Measurements from ENCODE around the gene NXPH3.

DNA sequence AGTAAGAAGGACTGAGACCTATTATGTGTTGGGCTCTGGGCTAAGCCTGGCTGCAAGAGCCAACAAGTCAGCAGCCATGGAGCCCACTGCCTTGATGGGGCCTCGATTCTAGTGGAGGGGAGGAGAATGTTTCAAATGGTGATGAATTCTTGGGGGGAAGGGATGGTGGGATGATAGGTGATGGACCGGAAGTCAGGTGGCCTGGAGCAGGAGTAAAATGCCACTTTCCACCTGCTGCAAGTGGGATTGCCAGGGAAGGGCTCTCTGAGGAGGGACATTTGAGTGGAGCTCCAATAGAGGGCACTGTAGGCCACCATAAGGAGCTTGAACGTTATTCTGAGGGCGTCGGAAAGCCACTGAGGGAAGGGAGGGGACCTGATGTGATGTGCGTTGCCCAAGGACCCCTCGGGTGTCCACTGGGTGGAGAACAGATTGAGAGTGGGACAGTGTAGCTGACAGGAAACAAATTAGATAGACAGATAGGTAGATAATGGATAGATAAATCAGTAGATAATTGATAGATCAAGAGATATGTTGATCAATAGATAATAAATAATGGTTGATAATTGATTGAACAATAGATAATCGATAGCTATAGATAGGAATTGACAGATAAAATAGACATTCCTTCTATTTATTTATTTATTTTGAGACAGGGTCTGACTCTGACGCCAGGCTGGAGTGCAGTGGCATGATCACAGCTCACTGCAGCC, 18.2 kb upstream of the NXPH3 start:
- TF ChIP-seq, protein P1, sequence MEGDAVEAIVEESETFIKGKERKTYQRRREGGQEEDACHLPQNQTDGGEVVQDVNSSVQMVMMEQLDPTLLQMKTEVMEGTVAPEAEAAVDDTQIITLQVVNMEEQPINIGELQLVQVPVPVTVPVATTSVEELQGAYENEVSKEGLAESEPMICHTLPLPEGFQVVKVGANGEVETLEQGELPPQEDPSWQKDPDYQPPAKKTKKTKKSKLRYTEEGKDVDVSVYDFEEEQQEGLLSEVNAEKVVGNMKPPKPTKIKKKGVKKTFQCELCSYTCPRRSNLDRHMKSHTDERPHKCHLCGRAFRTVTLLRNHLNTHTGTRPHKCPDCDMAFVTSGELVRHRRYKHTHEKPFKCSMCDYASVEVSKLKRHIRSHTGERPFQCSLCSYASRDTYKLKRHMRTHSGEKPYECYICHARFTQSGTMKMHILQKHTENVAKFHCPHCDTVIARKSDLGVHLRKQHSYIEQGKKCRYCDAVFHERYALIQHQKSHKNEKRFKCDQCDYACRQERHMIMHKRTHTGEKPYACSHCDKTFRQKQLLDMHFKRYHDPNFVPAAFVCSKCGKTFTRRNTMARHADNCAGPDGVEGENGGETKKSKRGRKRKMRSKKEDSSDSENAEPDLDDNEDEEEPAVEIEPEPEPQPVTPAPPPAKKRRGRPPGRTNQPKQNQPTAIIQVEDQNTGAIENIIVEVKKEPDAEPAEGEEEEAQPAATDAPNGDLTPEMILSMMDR (IDR thresholded peaks at IDR 0.05), result peak; percentile 62
- TF ChIP-seq EZH2 (IDR thresholded peaks at IDR 0.05; ENCODE audit: borderline replicate concordance, insufficient read depth, low read depth, low read length, poor library complexity, severe bottlenecking), result no peak

All from B cell (primary cell).